Peyer's patch (tissue), 4 donors: Measurements from ENCODE around the gene DRGX.

Experiments used
- CTCF ChIP-seq, 6 experiments: fragments of 450-650 bp in 4 of 6; fragments of 200-600 bp in 2 of 6; sonication (generic) in 1 of 6; IDR thresholded peaks; one replicate each; pipeline ENCODE4 v1.5.1; 2017 to 2019; ENCODE audit warnings: antibody characterized with exemption in 6 of 6, mild to moderate bottlenecking in 3 of 6, moderate library complexity in 1 of 6
- POLR2A ChIP-seq, 2 donors: fragments of 450-650 bp; IDR thresholded peaks; one replicate each; pipeline ENCODE4 v1.5.1; 2017; ENCODE audit warnings: antibody characterized with exemption in 2 of 2, mild to moderate bottlenecking in 2 of 2, moderate library complexity in 2 of 2

DNA sequence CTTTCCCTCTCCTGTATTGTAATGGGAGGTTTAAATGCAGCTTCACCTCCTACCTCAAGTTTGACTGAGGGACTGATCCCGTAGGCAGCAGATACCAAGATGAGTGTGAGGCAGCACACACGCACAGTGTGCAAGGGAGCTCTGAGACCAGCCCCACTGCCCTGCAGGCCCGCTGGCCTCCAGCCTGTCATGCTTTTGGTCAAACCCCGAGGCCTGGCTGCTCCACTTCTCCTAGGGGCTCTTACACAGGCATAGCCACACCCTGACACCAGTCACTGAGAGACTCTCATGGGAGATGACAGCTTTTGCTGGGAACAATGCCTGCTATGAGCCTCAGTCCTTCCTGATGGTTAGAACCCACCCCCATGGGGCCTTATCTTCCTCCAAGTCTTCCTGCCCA lies 27.6 kb downstream of the DRGX start:
- no peak for TF ChIP-seq CTCF (IDR thresholded peaks at IDR 0.05)
- no peak for TF ChIP-seq POLR2A (IDR thresholded peaks at IDR 0.05)
